PFSK-1 (cell line): ENCODE results near the gene NTPCR.

Experiments used
- FOXP2 ChIP-seq: optimal IDR thresholded peaks from 2 replicates; pipeline ENCODE3; 2011; ENCODE audit warnings: borderline replicate concordance, control low read depth, inconsistent platforms; ENCODE audit not compliant: insufficient read depth; ENCODE audit errors: extremely low read length, extremely low read depth
- POLR2AphosphoS5 ChIP-seq: IDR thresholded peaks from 2 replicates; pipeline ENCODE4 v1.6.1; 2012; ENCODE audit warnings: low read depth, mild to moderate bottlenecking, control low read depth, low read length, moderate library complexity
- SIN3A ChIP-seq: IDR thresholded peaks from 2 replicates; pipeline ENCODE4 v1.6.1; 2012; ENCODE audit warnings: mild to moderate bottlenecking, low read length, moderate library complexity, borderline replicate concordance; ENCODE audit not compliant: insufficient read depth
- TAF1 ChIP-seq: IDR thresholded peaks from 2 replicates; pipeline ENCODE4 v1.6.1; 2012; ENCODE audit warnings: low read length, control low read depth, borderline replicate concordance; ENCODE audit not compliant: insufficient read depth
- TF ChIP-seq, protein P1 (sequence below), 2 experiments: IDR thresholded peaks; 2 replicates each; pipeline versions ENCODE4 v1.6.1 to v1.8.0; 2011 to 2012; ENCODE audit warnings: low read depth in 2 of 2, low read length in 2 of 2, control low read depth in 1 of 2, inconsistent platforms in 1 of 2, mild to moderate bottlenecking in 1 of 2, moderate library complexity in 1 of 2; ENCODE audit not compliant: insufficient read depth in 1 of 2

The NTPCR gene

DNA sequence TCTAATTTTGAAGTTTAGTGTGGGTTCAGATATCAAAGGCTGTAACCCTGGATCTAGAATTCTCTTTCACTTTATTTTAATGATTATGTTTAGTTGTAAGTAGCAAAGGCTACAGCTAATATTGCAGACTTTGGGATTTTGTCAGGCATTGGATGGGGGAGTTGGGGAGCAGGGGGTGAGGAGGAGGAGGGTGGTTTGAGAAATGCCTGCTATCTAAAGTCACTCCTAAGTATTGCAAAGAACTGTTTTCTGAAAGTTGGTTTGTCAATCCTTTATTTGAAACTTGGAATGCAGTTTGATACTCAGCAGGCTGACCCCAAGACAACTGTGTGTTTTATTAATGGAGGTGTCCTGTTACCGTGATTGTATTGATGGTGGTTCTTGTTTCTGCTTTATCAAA lies 1.2 kb downstream of the NTPCR start:
- TF ChIP-seq FOXP2 (no peak), TAF1 (no peak), SIN3A (no peak), POLR2AphosphoS5 (no peak)

GRCh38 chr1:232952514-232953499 lies 2.4 kb downstream of the NTPCR start:
- TF ChIP-seq SIN3A (no peak), FOXP2 (no peak), POLR2AphosphoS5 (no peak), TAF1 (no peak)
- TF ChIP-seq, protein P1, sequence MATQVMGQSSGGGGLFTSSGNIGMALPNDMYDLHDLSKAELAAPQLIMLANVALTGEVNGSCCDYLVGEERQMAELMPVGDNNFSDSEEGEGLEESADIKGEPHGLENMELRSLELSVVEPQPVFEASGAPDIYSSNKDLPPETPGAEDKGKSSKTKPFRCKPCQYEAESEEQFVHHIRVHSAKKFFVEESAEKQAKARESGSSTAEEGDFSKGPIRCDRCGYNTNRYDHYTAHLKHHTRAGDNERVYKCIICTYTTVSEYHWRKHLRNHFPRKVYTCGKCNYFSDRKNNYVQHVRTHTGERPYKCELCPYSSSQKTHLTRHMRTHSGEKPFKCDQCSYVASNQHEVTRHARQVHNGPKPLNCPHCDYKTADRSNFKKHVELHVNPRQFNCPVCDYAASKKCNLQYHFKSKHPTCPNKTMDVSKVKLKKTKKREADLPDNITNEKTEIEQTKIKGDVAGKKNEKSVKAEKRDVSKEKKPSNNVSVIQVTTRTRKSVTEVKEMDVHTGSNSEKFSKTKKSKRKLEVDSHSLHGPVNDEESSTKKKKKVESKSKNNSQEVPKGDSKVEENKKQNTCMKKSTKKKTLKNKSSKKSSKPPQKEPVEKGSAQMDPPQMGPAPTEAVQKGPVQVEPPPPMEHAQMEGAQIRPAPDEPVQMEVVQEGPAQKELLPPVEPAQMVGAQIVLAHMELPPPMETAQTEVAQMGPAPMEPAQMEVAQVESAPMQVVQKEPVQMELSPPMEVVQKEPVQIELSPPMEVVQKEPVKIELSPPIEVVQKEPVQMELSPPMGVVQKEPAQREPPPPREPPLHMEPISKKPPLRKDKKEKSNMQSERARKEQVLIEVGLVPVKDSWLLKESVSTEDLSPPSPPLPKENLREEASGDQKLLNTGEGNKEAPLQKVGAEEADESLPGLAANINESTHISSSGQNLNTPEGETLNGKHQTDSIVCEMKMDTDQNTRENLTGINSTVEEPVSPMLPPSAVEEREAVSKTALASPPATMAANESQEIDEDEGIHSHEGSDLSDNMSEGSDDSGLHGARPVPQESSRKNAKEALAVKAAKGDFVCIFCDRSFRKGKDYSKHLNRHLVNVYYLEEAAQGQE (IDR thresholded peaks at IDR 0.05; ENCODE audit: insufficient read depth in 1 of 2, low read depth in 2 of 2, low read length in 2 of 2) = no peak

DNA sequence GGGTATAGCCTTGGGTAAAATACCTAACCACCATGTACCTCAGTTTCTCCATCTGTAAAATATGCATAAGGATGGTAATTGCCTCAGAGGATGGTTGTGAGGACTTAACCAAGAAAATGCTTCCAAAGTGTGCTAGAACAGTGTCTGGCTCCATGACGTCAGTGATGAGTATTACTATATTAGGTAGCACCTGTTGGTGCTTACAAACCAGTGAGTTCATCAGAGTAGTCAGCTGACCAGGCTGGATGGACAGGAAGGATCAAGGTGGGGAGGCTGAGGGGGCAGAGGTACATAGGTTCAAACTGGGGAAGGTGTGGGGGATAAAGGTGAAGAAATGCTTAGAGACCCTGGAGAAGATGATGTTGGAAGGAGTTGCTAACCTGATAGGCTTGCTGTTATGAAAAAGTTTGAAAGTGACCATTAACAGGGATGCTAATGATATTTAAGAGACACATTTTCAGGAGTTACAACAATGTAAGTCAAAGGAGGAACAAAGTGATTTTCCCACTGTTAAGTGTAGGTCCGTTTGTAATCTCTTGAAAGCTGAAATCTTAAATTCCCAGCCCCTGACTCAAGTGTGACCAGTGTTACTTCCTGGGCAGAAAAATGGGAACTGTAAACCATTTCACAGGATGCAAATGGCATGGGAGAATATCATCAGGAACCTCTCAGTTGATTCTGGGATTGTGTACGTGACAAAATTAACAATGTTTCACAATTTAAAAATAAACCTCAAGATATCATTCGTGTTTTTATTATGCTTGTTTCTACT lies 4.4 kb downstream of the NTPCR start:
- TF ChIP-seq TAF1 (no peak), SIN3A (no peak), POLR2AphosphoS5 (no peak), FOXP2 (no peak)
- TF ChIP-seq, protein P1 (IDR thresholded peaks at IDR 0.05; ENCODE audit: insufficient read depth in 1 of 2, low read depth in 2 of 2, low read length in 2 of 2) = no peak

- TF ChIP-seq TAF1 = no peak
- TF ChIP-seq POLR2AphosphoS5 = no peak
- TF ChIP-seq, protein P1 (IDR thresholded peaks at IDR 0.05; ENCODE audit: insufficient read depth in 1 of 2, low read depth in 2 of 2, low read length in 2 of 2) = no peak
- no peak for TF ChIP-seq FOXP2
- no peak for TF ChIP-seq SIN3A
These were observed 5.7 kb downstream of the NTPCR start for GRCh38 chr1:232956081-232956480.

DNA sequence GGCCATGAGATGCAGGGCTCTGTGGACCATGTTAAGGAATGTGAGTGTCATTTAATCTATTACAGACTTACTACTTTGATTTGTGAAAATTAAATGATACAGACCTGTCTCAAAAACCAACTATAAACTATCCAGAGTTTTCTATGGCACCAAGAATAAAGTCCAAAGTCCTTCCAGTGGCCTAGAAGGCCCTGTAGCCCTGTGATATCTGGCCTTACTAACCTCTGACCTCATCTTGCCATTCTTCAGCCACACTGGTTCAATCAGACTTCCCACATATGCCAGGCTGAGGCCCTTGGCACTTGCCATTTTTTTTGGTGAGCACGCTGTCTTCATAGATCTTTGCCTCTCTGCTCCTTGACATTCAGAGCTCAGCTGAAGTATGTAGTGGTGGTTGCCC lies 7.7 kb downstream of the NTPCR start:
- TF ChIP-seq TAF1 (no peak), SIN3A (no peak), POLR2AphosphoS5 (no peak), FOXP2 (no peak)
- TF ChIP-seq, protein P1 (IDR thresholded peaks at IDR 0.05; ENCODE audit: insufficient read depth in 1 of 2, low read depth in 2 of 2, low read length in 2 of 2) = no peak
